Measurements from ENCODE around the gene PDXK.

PDXK gene

GRCh38 chr21:43726686-43727518, 8.0 kb downstream of the PDXK start:
- FAIRE-seq: no peak

GRCh38 chr21:43727519-43728153, 8.7 kb downstream of the PDXK start:
- no peak for FAIRE-seq

- no peak for FAIRE-seq
Measured at GRCh38 chr21:43728154-43728466, 9.2 kb downstream of the PDXK start.

- FAIRE-seq: no peak
Measured at GRCh38 chr21:43728467-43729390, 9.8 kb downstream of the PDXK start.

GRCh38 chr21:43731476-43731875, 12.5 kb downstream of the PDXK start:
- FAIRE-seq: no peak

GRCh38 chr21:43731891-43732711, 13.2 kb downstream of the PDXK start:
- FAIRE-seq: no peak

GRCh38 chr21:43733060-43733459, 14.1 kb downstream of the PDXK start:
- FAIRE-seq: no peak

- no peak for FAIRE-seq
Measured at GRCh38 chr21:43733529-43734071, 14.7 kb downstream of the PDXK start.

- FAIRE-seq: no peak
Measured at GRCh38 chr21:43734131-43734927, 15.4 kb downstream of the PDXK start.

- no peak for FAIRE-seq
Measured at GRCh38 chr21:43734928-43735229, 15.9 kb downstream of the PDXK start.

- FAIRE-seq: no peak
Measured at GRCh38 chr21:43735236-43736091, 16.5 kb downstream of the PDXK start.

- FAIRE-seq: no peak
Measured at GRCh38 chr21:43736224-43736883, 17.4 kb downstream of the PDXK start.

GRCh38 chr21:43737158-43737950, 18.4 kb downstream of the PDXK start:
- FAIRE-seq: no peak

- no peak for FAIRE-seq
Measured at GRCh38 chr21:43739621-43740435, 20.9 kb downstream of the PDXK start.

GRCh38 chr21:43740497-43741156, 21.7 kb downstream of the PDXK start:
- FAIRE-seq: no peak

GRCh38 chr21:43741423-43742096, 22.6 kb downstream of the PDXK start:
- no peak for FAIRE-seq

GRCh38 chr21:43743947-43744346, 25.0 kb downstream of the PDXK start:
- no peak for FAIRE-seq
